Stimulated activated CD8-positive, alpha-beta memory T cell treated with anti-CD3 and anti-CD28 coated beads, Interleukin-12 subunit alpha, Interleukin-12 subunit beta, amount 100 ng/mL, for 24 hours (primary cell): ENCODE data around the gene GPBP1L1.
"Not testable (repeated sequence)": the region's sequence is repeated elsewhere in the genome, so short reads cannot be mapped to it uniquely, and the experiment has no call there.

ENCODE experiments used
- DNase-seq: peaks from one replicate; pipeline ENCODE4 v3.0.0-alpha.2; 2020; ENCODE audit errors: extremely low read depth

Gene GPBP1L1

DNA sequence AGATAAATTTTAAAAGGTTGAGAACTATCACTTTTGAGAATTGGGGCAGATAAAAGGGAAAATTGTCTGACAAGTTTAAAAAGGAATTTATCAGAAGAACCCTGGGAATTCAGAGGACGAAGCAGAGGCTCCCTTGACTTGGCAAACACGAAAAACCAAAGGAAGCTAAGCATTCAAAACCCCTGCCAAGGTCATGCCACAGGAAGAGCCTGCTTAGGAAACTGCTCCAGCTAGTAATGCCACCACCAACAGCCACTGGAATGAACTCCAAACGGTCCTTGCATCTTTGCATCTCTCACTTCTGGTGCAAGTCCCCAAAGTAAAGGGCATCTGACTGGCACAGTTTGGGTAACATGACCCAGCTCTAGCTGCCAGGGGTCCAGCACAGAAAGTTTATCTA lies 7.2 kb downstream of the GPBP1L1 start:
- no peak for DNase-seq

DNA sequence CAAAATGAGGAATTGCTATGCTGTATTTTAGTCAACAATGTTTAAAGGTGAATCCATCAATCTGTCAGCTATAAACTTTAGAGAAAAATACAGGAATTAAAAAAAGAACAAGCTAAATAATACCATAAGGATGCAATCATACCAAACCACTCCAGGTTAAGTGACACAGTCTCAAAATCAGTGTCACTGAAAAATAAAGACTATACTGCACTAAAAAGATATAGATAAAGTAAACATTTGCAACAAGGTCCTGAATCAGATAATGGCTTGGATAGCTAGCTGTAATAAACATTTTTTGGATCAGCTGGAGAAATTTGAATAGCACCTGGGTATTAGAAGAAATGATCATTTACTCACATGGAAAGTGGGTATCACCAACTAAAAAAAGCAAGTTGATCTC lies 7.8 kb downstream of the GPBP1L1 start:
- DNase-seq = no peak

- DNase-seq = no peak
Observed at GRCh38 chr1:45677751-45678245, 8.5 kb downstream of the GPBP1L1 start.

GRCh38 chr1:45676553-45676952 lies 9.8 kb downstream of the GPBP1L1 start:
- DNase-seq = not testable (repeated sequence)

DNA sequence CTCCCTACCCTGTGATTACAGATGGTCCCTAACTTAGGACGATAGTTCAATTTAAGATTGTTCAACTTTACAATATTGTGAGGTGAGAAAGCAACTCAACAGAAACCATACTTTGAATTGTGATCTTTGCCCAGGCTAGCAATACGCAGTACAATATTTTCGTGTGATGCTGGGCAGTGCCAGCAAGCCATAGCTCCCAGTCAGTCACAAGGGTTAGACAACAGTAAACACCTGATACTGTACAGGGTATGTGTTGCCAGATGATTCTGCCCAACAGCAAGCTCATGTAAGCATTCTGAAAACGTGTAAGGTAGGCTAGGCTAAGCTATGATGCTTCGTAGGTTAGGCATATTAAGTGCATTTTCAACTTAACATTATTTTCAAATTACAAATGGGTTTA lies 11.9 kb downstream of the GPBP1L1 start:
- no peak for DNase-seq

DNA sequence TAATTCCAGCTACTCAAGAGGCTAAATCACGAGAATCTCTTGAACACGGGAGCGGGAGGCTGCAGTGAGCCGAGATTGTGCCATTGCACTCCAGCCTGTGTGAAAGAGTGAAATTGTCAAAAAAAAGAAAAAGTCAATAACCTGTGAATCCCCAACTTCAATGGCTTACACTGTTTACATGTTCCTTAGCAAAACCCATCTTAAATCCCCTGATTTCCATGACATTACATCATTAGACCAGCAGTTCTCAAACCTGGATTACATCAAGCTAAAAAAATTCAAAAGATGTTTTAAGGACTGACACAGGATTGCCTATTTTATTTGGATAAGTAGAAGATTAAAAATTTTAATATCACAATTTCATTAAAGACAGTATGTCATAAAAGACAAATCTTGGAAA lies 12.4 kb downstream of the GPBP1L1 start:
- no peak for DNase-seq

- no peak for DNase-seq
Observed at GRCh38 chr1:45669859-45670655, 16.3 kb downstream of the GPBP1L1 start.

DNA sequence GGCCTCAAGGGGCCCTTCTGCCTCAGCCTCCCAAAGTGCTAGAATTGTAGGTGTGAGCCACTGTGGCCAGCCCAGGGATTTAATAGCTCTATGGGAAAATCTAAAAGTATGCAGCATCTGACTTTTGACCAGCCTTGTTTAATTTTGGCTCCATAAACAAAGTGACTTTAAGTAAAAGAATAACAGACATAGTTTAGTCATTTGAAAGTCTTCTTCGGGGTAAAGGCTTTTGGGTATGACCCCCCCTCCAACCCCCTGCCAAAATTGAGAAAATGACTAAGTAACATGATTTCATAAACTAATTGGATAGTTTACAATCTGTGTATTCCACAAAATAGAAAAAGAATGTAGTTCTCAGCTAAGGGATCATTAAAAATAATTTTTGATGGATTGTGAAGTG lies 17.0 kb downstream of the GPBP1L1 start:
- DNase-seq = no peak

DNA sequence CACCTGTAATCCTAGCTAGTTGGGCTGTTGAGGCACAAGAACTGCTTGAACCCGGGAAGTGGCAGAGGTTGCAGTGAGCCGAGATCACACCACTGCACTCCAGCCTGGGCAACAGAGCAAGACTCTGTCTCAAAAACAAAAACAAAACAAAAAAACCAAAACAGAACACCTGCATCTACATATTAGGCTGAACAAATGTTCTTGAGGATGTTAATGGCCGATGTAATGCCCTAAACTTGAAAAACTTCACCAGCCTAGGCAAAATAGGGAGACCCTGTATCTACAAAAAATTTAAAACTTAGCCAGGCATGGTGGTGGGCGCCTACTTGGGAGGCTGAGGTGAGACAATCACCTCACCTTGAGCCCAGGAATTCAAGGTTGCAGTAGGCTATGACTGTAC lies 17.8 kb downstream of the GPBP1L1 start:
- DNase-seq = no peak

GRCh38 chr1:45667321-45668111 lies 18.8 kb downstream of the GPBP1L1 start:
- no peak for DNase-seq

DNA sequence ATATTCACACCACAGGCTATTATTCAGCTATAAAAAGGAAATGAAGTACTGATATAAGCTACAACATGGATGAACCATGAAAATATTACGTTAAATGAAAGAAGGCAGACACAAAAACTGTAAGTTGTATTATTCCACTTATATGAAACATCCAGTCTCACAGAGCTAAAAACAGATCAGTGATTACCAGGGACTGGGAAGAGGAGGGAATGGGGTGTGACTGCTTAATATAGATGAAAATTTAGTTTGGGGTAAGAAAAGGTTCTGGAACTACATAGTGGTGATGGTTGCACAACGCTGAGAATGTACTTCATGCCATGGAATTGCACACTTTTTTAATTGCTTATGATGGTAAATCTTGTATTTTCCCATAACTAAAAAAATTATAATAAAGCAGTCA lies 19.5 kb downstream of the GPBP1L1 start:
- no peak for DNase-seq

DNA sequence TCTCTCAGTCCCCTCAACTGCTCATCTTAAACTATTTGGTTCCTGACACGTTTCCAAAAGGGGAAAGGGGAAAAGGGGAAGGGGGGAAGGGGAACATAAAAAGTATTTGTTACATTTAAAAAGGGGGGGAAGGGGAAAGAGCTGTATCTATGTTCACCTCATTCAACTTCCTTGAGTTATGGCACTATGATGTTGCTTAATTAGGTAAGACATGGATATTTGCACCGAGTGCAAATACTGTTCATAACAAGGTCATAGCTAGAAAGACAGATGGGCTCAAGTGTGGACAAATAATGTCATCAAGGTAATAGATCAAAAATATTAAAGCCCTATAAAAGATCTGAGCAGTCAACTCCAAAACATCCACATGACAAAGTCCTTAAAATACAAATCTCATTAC lies 26.0 kb downstream of the GPBP1L1 start:
- DNase-seq = no peak

GRCh38 chr1:45659222-45659621 lies 27.1 kb downstream of the GPBP1L1 start:
- no peak for DNase-seq

GRCh38 chr1:45658171-45658570 lies 28.2 kb downstream of the GPBP1L1 start:
- DNase-seq = no peak

DNA sequence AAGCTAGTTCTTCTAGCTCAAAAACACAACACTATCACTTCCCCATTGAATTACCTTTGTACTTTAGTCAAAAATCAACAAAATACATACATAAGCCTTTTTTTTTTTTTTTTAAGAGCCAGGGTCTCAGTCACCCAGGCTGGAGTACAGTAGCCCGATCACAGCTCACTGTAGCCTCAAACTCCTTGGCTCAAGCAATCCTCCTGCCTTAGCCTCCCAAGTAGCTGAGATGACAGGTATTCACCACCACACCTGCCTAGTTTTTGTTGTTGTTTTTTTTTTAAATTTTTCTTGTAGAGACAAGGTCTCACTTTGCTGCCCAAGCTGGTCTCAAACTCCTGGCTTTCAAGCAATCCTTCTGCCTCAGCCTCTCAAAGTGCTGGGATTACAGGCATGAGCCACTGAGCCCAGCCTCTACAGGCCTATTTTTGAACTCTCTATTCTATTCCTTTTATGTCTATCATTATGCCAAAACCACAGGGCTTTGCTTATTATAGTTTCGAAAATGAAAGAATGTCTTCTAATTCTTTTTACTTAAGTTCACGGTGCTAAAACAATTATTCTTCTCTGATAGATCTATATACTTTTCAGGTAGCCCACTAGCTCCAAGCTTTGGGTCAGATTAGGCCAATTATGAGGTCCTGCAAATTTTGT lies 29.6 kb downstream of the GPBP1L1 start:
- DNase-seq = no peak

GRCh38 chr1:45654540-45655280 lies 31.6 kb downstream of the GPBP1L1 start:
- DNase-seq = no peak

GRCh38 chr1:45647248-45648021 lies 38.9 kb downstream of the GPBP1L1 start:
- DNase-seq = no peak

DNA sequence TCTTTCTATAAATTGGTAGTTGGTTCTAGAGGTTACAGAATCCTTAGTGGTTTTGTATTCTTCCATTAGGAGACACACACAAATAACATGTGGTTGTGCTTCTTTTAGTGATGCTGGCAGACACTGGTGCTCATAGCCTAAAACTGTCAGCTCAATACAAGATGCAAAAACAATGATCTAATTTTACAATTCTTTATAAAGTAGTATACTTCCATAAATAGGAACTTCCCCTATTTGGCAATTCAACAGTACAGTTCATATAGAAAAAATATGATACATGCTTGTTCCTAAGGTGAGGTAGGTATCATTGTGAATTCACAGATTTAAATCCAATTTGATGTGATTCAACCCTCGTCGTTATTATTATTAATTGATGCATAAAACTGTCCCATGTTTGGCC lies 41.7 kb downstream of the GPBP1L1 start:
- no peak for DNase-seq

DNA sequence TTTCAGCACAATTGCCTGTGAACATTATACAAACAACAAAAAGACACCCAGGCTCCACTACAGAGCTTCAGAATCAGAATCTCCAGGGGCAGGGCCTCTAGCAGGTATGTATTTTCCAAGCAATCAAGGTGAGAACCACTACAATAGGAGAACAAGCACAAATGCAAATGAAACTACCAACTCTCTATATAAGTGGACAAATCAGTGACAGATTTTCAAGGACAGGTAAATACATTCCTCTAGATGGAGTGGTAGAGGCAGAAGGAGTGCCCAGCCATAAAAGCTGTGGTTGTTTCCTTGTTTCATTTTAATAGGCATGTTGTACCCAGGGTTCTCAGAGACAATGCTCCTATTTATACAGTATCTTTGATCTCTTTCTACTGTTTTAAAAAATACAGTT lies 42.4 kb downstream of the GPBP1L1 start:
- DNase-seq = no peak

- DNase-seq = no peak
Observed at GRCh38 chr1:45643321-45643720, 43.0 kb downstream of the GPBP1L1 start.

DNA sequence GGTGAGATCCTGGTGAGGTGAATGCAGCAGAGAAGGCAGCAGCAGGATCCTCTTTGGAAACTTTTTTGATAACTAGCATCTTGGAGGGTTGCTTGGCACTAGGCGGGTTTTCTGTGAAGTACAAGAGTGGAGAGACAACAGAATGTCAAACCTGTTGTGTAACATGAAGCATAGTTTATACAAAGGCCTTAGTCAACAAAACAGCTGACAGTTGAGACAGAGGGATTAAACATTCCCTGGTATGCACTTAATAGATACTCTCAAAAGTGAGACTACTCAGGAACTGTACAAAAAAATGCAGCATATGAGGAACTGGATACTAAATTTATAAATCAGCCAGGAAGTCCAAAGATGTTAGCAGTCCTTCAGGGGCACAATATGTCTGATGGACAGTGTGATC lies 46.0 kb downstream of the GPBP1L1 start:
- no peak for DNase-seq
